GM21526 (cell line): ENCODE data around the gene VIPR2.
"Not testable (repeated sequence)": the region's sequence is repeated elsewhere in the genome, so short reads cannot be mapped to it uniquely, and the experiment has no call there.

Experiments
- ATAC-seq: cut with Tn5 transposase; IDR thresholded peaks from one replicate; pipeline ENCODE4 v1.9.1; 2021; ENCODE audit warnings: moderate library complexity; ENCODE audit not compliant: unreplicated experiment, low FRiP score

Gene VIPR2

GRCh38 chr7:159107161-159107892 is 37.3 kb downstream of the VIPR2 start:
- no peak for ATAC-seq

GRCh38 chr7:159105832-159106811 is 38.5 kb downstream of the VIPR2 start:
- ATAC-seq: no peak

GRCh38 chr7:159105066-159105780 is 39.4 kb downstream of the VIPR2 start:
- no peak for ATAC-seq

- no peak for ATAC-seq
These were observed 40.3 kb downstream of the VIPR2 start for GRCh38 chr7:159104188-159104920.

- no peak for ATAC-seq
These were observed 41.1 kb downstream of the VIPR2 start for GRCh38 chr7:159103382-159104187.

GRCh38 chr7:159102681-159103381 is 41.8 kb downstream of the VIPR2 start:
- no peak for ATAC-seq

- not testable (repeated sequence) for ATAC-seq
These were observed 43.0 kb downstream of the VIPR2 start for GRCh38 chr7:159101661-159102091.

- ATAC-seq: not testable (repeated sequence)
These were observed 43.6 kb downstream of the VIPR2 start for GRCh38 chr7:159101083-159101395.

- ATAC-seq: not testable (repeated sequence)
These were observed 44.2 kb downstream of the VIPR2 start for GRCh38 chr7:159100281-159101082.

GRCh38 chr7:159099711-159100231 is 44.9 kb downstream of the VIPR2 start:
- no peak for ATAC-seq

- ATAC-seq: no peak
These were observed 45.6 kb downstream of the VIPR2 start for GRCh38 chr7:159098811-159099655.

GRCh38 chr7:159098424-159098786 is 46.3 kb downstream of the VIPR2 start:
- ATAC-seq: no peak

GRCh38 chr7:159097661-159098423 is 46.8 kb downstream of the VIPR2 start:
- ATAC-seq: no peak

GRCh38 chr7:159096736-159097581 is 47.7 kb downstream of the VIPR2 start:
- ATAC-seq: no peak

GRCh38 chr7:159095979-159096411 is 48.7 kb downstream of the VIPR2 start:
- no peak for ATAC-seq
